SW 1271 (cell line): ENCODE data around the gene PPP6R2.

Experiments used
- DNase-seq, 2 experiments: peaks; one replicate each; lab custom pipeline; 2025; lab: John Stamatoyannopoulos, UW

The PPP6R2 gene

DNA sequence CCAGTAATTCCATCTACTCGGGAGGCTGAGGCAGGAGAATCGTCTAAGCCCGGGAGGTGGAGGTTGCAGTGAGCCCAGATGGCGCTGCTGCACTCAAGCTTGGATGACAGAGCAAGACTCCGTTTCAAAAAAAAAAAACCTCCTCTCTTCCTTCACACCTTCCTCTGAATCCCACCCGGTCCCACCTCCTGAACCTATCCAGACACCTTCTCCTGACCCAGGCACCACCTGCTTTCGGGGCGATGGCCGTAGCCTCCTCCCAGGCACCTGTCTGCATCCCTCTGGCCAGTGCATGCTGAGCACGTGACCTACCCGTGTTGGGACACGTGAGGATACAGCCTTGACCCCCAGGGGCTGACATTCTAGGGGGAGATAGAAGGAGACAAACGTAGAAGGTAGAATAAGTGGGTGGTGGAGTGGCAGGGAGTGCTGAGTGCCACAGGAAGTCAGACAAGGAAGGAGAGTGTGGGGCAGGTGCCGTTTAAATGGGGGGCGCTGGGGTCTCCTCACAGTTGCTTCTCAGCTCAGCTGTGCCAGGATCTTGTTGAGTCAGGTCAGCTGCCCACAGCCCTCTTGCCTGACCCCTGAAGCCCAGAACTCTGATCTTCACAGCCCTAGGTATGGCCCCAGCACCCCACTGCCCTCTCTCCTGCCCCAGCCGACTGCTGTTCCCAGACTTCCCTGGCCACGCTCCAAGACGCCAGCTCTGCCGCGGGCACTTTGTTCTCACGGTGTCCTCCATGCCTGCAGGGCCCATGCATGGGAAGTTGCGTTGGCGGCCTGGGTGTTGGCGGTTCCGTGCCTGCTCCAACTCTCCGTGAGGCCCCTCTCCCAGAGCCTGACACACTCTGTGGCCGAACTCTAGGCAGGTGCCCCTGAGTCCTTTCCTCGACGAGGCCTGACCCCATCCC lies 142.3 kb downstream of the PPP6R2 start:
- no peak for DNase-seq

DNA sequence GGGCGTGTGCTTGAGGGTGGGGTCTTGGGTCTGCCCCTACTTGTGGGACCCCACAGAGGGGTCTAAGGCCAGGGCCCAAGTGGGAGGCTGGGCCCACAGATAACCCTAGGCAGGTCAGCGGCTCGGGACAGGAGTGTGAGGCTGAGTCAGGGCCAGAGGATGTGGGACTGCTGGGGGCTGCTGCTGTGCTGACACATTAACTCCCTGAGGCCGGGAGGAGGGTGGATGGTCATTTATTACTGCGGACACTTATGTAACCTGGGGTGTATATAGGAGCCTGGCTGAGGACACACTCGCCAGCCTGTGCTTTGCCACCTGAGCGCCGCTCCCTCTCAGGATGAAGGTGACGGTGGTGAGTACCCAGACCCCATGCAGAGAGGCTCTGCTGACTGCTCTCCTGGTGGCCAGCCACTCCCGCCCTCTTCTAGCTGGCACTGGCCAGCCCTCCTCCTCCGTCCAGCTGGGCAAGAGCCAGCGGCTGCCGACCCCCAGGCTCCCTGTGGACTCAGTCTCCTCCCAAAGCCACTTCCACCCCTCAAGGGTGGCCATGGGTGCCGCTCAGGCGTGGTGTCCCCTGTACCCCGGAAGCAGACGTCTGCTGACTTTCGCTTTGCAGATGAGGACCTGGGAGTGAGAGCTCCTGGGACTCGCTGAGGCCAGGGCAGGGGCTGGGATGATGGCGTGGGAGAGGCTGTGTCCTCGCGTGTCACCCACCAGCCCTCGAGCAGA lies 143.6 kb downstream of the PPP6R2 start, which contains the start of gene MIOX:
Gene MIOX, plus strand, starts transcription at position 299 of the 729 bp plus-strand sequence. Its CDS starts 39 bp downstream, at position 338.
- DNase-seq: no peak

DNA sequence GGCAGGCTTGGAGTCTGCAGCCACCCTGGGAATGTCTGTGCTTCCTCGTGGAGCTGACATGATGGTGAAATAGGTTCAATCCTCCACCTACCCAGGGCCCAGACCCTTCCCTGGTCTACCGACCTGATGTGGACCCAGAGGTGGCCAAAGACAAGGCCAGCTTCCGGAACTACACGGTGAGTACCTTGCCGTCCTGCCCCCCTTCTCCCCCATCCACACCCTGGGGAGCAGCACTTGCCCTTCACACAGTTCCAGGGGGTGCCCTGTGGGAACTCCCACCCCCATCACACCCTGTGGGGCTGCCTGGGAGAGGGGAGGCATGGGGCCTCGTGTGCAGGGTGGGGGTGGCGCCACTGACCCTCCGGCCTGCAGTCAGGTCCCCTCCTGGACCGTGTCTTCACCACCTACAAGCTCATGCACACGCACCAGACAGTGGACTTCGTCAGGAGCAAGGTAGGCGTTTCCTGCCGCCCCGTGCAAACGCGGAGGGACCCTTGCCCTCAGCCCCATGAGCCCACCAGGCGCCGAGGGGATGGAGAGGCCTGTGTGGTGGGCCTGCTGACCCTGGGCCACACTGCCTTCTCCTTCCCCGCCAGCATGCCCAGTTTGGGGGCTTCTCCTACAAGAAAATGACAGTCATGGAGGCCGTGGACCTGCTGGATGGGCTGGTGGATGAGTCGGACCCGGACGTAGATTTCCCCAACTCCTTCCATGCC lies 144.3 kb downstream of the PPP6R2 start:
- DNase-seq: no peak

DNA sequence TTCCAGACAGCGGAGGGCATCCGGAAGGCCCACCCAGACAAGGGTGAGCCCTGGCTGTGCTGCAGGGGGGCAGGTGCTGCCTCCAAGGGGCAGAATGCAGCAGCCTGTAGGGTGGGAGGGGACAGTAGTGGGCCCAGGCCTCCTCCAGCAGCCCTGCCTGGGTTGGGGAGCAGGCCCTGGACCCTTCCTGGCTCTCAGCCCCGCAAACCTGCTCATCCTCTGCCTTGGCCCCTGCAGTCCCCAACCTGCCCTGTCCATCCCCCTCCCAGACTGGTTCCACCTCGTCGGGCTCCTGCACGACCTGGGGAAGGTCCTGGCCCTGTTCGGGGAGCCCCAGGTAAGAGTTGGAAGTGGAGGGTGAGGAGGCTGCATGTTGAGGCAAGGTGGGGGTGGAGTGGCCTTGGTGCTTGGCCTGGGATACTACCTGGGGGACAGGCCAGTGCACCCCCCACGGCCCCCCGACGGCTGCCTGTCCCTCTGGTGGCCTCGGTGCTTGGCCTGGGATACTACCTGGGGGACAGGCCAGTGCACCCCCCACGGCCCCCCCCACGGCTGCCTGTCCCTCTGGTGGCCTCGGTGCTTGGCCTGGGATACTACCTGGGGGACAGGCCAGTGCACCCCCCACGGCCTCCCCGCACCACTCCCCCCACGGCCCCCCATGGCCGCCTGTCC lies 145.0 kb downstream of the PPP6R2 start:
- DNase-seq: no peak

DNA sequence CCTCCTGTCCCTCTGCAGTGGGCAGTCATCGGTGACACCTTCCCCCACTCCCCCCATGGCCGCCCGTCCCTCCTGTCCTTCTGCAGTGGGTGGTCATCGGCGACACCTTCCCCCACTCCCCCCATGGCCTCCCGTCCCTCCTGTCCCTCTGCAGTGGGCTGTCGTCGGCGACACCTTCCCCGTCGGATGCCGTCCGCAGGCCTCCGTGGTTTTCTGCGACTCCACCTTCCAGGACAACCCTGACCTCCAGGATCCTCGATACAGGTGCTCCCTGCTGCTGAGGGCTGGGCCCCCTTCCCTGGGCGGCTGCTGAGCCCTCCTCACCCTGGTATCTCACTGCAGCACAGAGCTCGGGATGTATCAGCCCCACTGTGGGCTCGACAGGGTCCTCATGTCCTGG lies 145.8 kb downstream of the PPP6R2 start:
- no peak for DNase-seq

DNA sequence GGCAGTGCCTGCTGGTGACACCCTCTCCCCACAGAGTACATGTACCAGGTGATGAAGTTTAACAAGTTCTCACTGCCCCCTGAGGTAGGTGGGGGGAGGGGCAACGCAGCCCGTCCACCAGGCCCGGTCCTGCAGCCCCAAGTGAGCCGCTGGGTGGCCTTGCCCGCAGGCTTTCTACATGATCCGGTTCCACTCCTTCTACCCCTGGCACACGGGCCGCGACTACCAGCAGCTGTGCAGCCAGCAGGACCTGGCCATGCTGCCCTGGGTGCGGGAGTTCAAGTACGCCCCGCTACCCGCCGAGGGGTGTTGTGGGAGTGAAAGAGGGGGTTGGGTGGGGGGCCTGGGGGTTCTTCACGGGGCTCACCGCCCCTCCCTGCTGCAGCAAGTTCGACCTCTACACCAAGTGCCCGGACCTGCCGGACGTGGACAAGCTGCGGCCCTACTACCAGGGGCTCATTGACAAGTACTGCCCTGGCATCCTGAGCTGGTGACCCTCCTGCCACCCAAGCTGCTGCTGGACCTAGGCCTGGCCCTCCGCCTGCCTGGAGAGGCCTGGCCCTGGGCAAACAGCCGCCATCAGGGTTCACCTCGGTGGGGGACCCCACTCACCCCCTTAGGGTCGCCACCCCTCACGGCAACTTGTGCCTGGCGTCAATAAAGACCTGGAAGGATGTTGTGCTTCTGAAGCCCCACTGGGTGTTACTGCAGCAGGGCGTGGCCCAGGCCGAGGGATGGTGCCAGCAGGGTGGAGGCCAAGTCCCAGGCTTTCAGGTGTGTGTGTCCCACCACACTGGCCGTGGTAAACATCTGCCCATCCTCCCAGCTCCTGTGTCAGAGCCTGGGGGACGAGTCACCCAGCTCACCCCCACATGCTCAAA lies 146.5 kb downstream of the PPP6R2 start:
- DNase-seq: no peak

DNA sequence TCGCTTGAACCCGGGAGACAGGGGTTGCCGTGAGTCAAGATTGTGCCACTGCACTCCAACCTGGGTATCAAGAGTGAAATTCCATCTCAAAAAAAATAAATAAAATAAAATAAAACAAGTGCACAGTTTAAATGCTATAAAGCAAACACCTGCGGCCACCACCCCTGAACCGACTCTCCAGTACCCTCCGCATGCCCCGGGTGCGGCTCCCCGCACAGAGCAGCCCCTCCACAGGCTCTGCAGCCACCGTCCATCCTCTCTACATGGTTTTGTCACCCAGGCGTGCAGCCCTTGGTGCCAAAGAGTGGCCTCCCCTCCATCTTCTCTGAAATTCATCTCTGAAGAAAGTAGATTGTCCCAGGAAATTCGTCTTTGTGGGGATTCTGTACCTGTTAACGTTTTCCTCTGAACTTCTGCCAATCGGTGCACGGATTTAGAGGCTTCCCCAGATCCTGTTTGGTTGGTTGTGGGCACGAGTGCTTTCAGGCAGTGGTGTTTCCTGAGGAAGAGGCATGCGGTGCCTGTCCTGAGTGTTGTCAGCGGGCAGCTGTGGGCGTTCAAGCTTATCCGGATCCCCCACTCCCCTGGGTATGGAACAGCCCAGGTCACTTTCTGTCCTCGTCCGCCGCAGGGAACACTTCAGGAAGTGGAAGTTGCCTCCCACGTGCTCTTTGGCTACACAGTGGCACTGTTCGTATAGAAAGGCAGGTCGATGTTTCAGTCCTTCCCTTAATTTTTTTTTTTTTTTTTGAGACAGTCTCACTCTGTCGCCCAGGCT lies 147.6 kb downstream of the PPP6R2 start:
- no peak for DNase-seq
